PC-3 (cell line): ENCODE results near the gene DOC2A.

Experiments used
- EZH2 ChIP-seq: fragments of 300-600 bp; sonication (generic); IDR thresholded peaks from one replicate; pipeline ENCODE4 v1.6.1; 2017; ENCODE audit warnings: antibody characterized with exemption, mild to moderate bottlenecking, low read length; ENCODE audit not compliant: unreplicated experiment
- EZH2phosphoT487 ChIP-seq: fragments of 300-600 bp; sonication (generic); IDR thresholded peaks from 2 replicates; pipeline ENCODE4 v1.6.1; 2018; ENCODE audit warnings: mild to moderate bottlenecking, antibody characterized with exemption, low read length, borderline replicate concordance
- TF ChIP-seq, protein P1 (sequence below): fragments of 300-600 bp; sonication (generic); conservative IDR thresholded peaks from 2 replicates; pipeline ENCODE4 v1.5.1; 2017; ENCODE audit warnings: antibody characterized with exemption, low read depth, mild to moderate bottlenecking, low read length

DNA sequence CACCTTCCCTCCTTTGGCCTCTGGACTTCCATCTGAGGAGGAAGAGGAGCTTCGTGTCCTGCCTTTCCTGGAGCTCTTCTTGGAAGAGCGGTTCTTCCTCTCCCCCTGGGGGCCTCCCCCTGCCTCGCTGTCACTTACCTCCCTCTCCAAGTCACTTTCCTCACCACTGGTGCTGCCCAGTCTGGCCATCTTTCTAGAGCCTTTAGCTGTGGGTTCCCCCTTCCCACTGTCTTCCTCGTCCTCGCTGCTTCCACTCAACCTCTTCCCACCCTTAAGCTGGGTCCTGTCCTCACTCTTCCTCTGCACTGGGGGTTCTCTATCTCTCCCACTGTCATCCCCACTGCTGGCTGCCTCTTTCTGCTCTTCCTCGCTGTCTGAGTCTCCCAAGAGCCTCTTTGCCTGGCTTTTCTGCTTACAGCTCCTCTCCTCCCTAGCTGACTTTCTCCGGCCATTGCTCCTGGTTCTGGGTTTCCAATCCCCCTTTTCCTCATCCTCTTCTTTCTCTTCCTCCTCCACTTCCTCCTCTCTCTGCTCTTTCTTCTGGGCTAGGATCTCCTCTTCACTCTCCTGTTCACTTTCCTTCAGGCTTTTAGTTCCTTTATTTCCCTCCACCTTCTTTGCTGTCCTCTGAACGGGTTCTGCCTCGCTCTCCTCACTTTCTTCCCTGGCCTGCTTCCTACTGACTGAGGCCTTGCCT, 16.8 kb downstream of the DOC2A start:
- TF ChIP-seq, protein P1, sequence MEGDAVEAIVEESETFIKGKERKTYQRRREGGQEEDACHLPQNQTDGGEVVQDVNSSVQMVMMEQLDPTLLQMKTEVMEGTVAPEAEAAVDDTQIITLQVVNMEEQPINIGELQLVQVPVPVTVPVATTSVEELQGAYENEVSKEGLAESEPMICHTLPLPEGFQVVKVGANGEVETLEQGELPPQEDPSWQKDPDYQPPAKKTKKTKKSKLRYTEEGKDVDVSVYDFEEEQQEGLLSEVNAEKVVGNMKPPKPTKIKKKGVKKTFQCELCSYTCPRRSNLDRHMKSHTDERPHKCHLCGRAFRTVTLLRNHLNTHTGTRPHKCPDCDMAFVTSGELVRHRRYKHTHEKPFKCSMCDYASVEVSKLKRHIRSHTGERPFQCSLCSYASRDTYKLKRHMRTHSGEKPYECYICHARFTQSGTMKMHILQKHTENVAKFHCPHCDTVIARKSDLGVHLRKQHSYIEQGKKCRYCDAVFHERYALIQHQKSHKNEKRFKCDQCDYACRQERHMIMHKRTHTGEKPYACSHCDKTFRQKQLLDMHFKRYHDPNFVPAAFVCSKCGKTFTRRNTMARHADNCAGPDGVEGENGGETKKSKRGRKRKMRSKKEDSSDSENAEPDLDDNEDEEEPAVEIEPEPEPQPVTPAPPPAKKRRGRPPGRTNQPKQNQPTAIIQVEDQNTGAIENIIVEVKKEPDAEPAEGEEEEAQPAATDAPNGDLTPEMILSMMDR, result no peak
- no peak for TF ChIP-seq EZH2
- TF ChIP-seq EZH2phosphoT487, result no peak
